ENCODE data around the gene OR10A5. TPM values are rescaled to one million over a fixed set of nuclear protein-coding genes. Genes with fewer than 3 reads are reported as not detected.

OR10A5 gene
- total and polyA plus RNA-seq, 2 donors (not counting 3 experiments of a cell fraction or from before 2014, with no cell fraction given), result not detected

GRCh38 chr11:6895010-6895409, 49.5 kb downstream of the OR10A5 start:
- TF ChIP-seq FOS (IDR thresholded peaks at IDR 0.05; ENCODE audit: borderline replicate concordance, insufficient read depth, low read length), result no peak
- TF ChIP-seq MAX (IDR thresholded peaks at IDR 0.05; ENCODE audit: insufficient read depth, insufficient read length), result no peak
- no peak for TF ChIP-seq GATA2 (IDR thresholded peaks at IDR 0.05; ENCODE audit: insufficient read depth, insufficient read length, low read depth, low read length)
- TF ChIP-seq CTCF (IDR thresholded peaks at IDR 0.05; ENCODE audit: extremely low read depth in 1 of 2, insufficient read depth in 1 of 2, low read depth in 1 of 2, low read length in 2 of 2), result no peak
- TF ChIP-seq EZH2 (IDR thresholded peaks at IDR 0.05; ENCODE audit: borderline replicate concordance, low read depth, low read length, severe bottlenecking), result no peak
- no peak for TF ChIP-seq POLR2AphosphoS5 (IDR thresholded peaks at IDR 0.05; ENCODE audit: insufficient read depth, low read depth, low read length)
- no peak for TF ChIP-seq POLR2A (IDR thresholded peaks at IDR 0.05; ENCODE audit: low read depth, low read length)
- no peak for TF ChIP-seq JUN (IDR thresholded peaks at IDR 0.05; ENCODE audit: borderline replicate concordance, insufficient read depth, insufficient read length, low read depth)
- no peak for TF ChIP-seq MYC (IDR thresholded peaks at IDR 0.05; ENCODE audit: low read depth, low read length)
- Histone ChIP-seq H3K9me1 (replicated peaks; ENCODE audit: control insufficient read depth, extremely low read depth, insufficient read depth, low read length) (no peaks in the 10 kb centered on the region), H3K27me3 (ENCODE audit: control insufficient read depth in 2 of 2, insufficient read depth in 2 of 2, low read length in 2 of 2) (no peaks in the 10 kb centered on the region), H3K4me2 (ENCODE audit: insufficient read depth, low read length) (no peak overlapping the region), H3K79me2 (ENCODE audit: control insufficient read depth, insufficient read depth, low read length) (no peaks in the 10 kb centered on the region), H3K27ac (ENCODE audit: insufficient read depth, low read depth, low read length) (no peak overlapping the region), H3K9me3 (replicated peaks; ENCODE audit: control insufficient read depth, insufficient read depth, low read length) (no peaks in the 10 kb centered on the region), H3K36me3 (ENCODE audit: control insufficient read depth in 2 of 2, extremely low read depth in 1 of 2, insufficient read depth in 2 of 2, low read length in 2 of 2) (no peaks in the 10 kb centered on the region), H3K4me1 (ENCODE audit: control insufficient read depth, extremely low read depth, insufficient read depth, low read length) (no peaks in the 10 kb centered on the region), H4K20me1 (replicated peaks; ENCODE audit: control insufficient read depth, extremely low read depth, insufficient read depth, low read length) (no peaks in the 10 kb centered on the region), H2AFZ (ENCODE audit: low read depth, low read length) (no peak overlapping the region), H3K9ac (replicated peaks; ENCODE audit: extremely low read depth, insufficient read depth, low read length) (no peak overlapping the region), H3K4me3 (replicated peaks in 1 of 3; ENCODE audit: insufficient read depth in 1 of 3, low read depth in 1 of 3, low read length in 3 of 3) (no peak overlapping the region)
- FAIRE-seq (no peak), DNase-seq (ENCODE audit: low read depth, low spot score) (no peak)
- ChIA-PET CTCF (no interaction called here), POLR2A (no interaction called here)
- dilution Hi-C loops (cut with MboI; ENCODE audit: extremely low pct_ligation_motif_present, low sequenced_read_pairs) (no loop called here), intact Hi-C loops (cut with micrococcal nuclease) (no loop called here)
- BruUV-seq (replicated peaks), result no TSS peak

Other genes starting within 250 kb of the OR10A5 start
- 19.4 and 23.3 TPM in 2 replicates for gene RRP8, start 242.1 kb upstream of the OR10A5 start, total RNA-seq
- gene RRP8, start 242.1 kb upstream of the OR10A5 start, polyA plus RNA-seq, result 6.4 and 7.2 TPM in 2 replicates
- gene ILK, start 241.9 kb upstream of the OR10A5 start, total RNA-seq, result 221 and 233 TPM in 2 replicates
- 296 and 299 TPM in 2 replicates for gene ILK, start 241.9 kb upstream of the OR10A5 start, polyA plus RNA-seq
- gene TAF10, start 233.5 kb upstream of the OR10A5 start, total RNA-seq, result 86.2 and 105 TPM in 2 replicates
- gene TAF10, start 233.5 kb upstream of the OR10A5 start, polyA plus RNA-seq, result 149 and 208 TPM in 2 replicates
- gene TPP1, start 226.3 kb upstream of the OR10A5 start, total RNA-seq, result 101 and 124 TPM in 2 replicates
- gene TPP1, start 226.3 kb upstream of the OR10A5 start, polyA plus RNA-seq, result 219 and 224 TPM in 2 replicates
- gene DCHS1, start 189.9 kb upstream of the OR10A5 start, total RNA-seq, result 73.0 and 73.1 TPM in 2 replicates
- 56.2 and 64.2 TPM in 2 replicates for gene DCHS1, start 189.9 kb upstream of the OR10A5 start, polyA plus RNA-seq
- gene MRPL17, start 162.3 kb upstream of the OR10A5 start, total RNA-seq, result 86.8 and 87.2 TPM in 2 replicates
- gene MRPL17, start 162.3 kb upstream of the OR10A5 start, polyA plus RNA-seq, result 61.7 and 67.6 TPM in 2 replicates
- 0.33 and 0.46 TPM in 2 replicates for gene OR2AG2, start 73.7 kb upstream of the OR10A5 start, total RNA-seq
- gene OR2AG2, start 73.7 kb upstream of the OR10A5 start, polyA plus RNA-seq, result 0.13 and 0.18 TPM in 2 replicates
- not detected in 2 replicates for gene OR2AG1, start 62.7 kb upstream of the OR10A5 start, total RNA-seq
- gene OR2AG1, start 62.7 kb upstream of the OR10A5 start, polyA plus RNA-seq, result not detected in 2 replicates
- gene OR6A2, start 46.0 kb upstream of the OR10A5 start, total RNA-seq, result 0.27 and 0.46 TPM in 2 replicates
- gene OR6A2, start 46.0 kb upstream of the OR10A5 start, polyA plus RNA-seq, result 0.06 and 0.21 TPM in 2 replicates
- gene OR10A2, start 17.4 kb downstream of the OR10A5 start, total RNA-seq, result not detected in 2 replicates
- not detected in 2 replicates for gene OR10A2, start 17.4 kb downstream of the OR10A5 start, polyA plus RNA-seq
- gene OR10A4, start 30.9 kb downstream of the OR10A5 start, total RNA-seq, result not detected in 2 replicates
- gene OR10A4, start 30.9 kb downstream of the OR10A5 start, polyA plus RNA-seq, result not detected in 2 replicates
- gene OR2D2, start 46.8 kb downstream of the OR10A5 start, total RNA-seq, result 0.31 and 1.2 TPM in 2 replicates
- 0.08 and 0.18 TPM in 2 replicates for gene OR2D2, start 46.8 kb downstream of the OR10A5 start, polyA plus RNA-seq
- gene OR2D3, start 75.3 kb downstream of the OR10A5 start, total RNA-seq, result not detected in 2 replicates
- not detected in 2 replicates for gene OR2D3, start 75.3 kb downstream of the OR10A5 start, polyA plus RNA-seq
- gene ZNF215, start 80.7 kb downstream of the OR10A5 start, total RNA-seq, result 2.9 and 6.0 TPM in 2 replicates
- gene ZNF215, start 80.7 kb downstream of the OR10A5 start, polyA plus RNA-seq, result 0.86 and 1.2 TPM in 2 replicates
- gene ZNF214, start 174.7 kb downstream of the OR10A5 start, total RNA-seq, result 1.7 and 2.5 TPM in 2 replicates
- 0.45 and 0.94 TPM in 2 replicates for gene ZNF214, start 174.7 kb downstream of the OR10A5 start, polyA plus RNA-seq
- gene NLRP14, start 174.8 kb downstream of the OR10A5 start, total RNA-seq, result 0.24 and 0.35 TPM in 2 replicates
- gene NLRP14, start 174.8 kb downstream of the OR10A5 start, polyA plus RNA-seq, result 0.21 and 0.26 TPM in 2 replicates
- gene RBMXL2, start 243.3 kb downstream of the OR10A5 start, total RNA-seq, result 0.51 TPM in 1 of 2 replicates, not detected in the other
- 0.24 and 0.25 TPM in 2 replicates for gene RBMXL2, start 243.3 kb downstream of the OR10A5 start, polyA plus RNA-seq

Measured in endothelial cell of umbilical vein (primary cell).